KMS-11 (cell line): ENCODE results near the gene FAM117A.

Experiments used
- H2AFZ ChIP-seq: fragments of 200-600 bp; sonication (generic); 2 replicates; pipeline ENCODE4 v1.6.1; 2016; ENCODE audit warnings: antibody characterized with exemption, mixed run types, low read depth
- H3K27ac ChIP-seq: fragments of 200-600 bp; sonication (generic); 2 replicates; pipeline ENCODE4 v1.6.1; 2016; ENCODE audit warnings: mild to moderate bottlenecking, mixed run types
- H3K27me3 ChIP-seq: fragments of 200-600 bp; sonication (generic); 2 replicates; pipeline ENCODE4 v1.6.1; 2017; ENCODE audit warnings: mild to moderate bottlenecking, low read depth, mixed run types, moderate library complexity; ENCODE audit not compliant: insufficient read depth
- H3K36me3 ChIP-seq: fragments of 200-600 bp; sonication (generic); 2 replicates; pipeline ENCODE4 v1.6.1; 2017; ENCODE audit warnings: mild to moderate bottlenecking, mixed run types; ENCODE audit not compliant: insufficient read depth
- H3K4me1 ChIP-seq: fragments of 200-600 bp; sonication (generic); 2 replicates; pipeline ENCODE4 v1.6.1; 2016; ENCODE audit warnings: mild to moderate bottlenecking, low read depth, mixed run types; ENCODE audit not compliant: poor library complexity, severe bottlenecking
- H3K4me2 ChIP-seq: fragments of 200-600 bp; sonication (generic); 2 replicates; pipeline ENCODE4 v1.7.0; 2016; ENCODE audit warnings: mild to moderate bottlenecking, mixed run types
- H3K4me3 ChIP-seq: fragments of 200-600 bp; sonication (generic); IDR thresholded peaks from 2 replicates; pipeline ENCODE4 v1.6.1; 2017; ENCODE audit warnings: low read depth, low read length, mixed read lengths; ENCODE audit not compliant: insufficient read depth
- H3K79me2 ChIP-seq: fragments of 200-600 bp; sonication (generic); 2 replicates; pipeline ENCODE4 v1.6.1; 2016; ENCODE audit warnings: low read depth, mixed run types; ENCODE audit not compliant: insufficient read depth
- H3K9ac ChIP-seq: fragments of 200-600 bp; sonication (generic); 2 replicates; pipeline ENCODE4 v1.6.1; 2016; ENCODE audit warnings: mild to moderate bottlenecking, mixed run types
- H4K20me1 ChIP-seq: fragments of 200-600 bp; sonication (generic); 2 replicates; pipeline ENCODE4 v1.6.1; 2016; ENCODE audit warnings: mild to moderate bottlenecking, mixed run types; ENCODE audit not compliant: insufficient read depth
- TF ChIP-seq, protein P1 (sequence below): fragments of 200-600 bp; sonication (generic); conservative IDR thresholded peaks from 2 replicates; pipeline ENCODE4 v1.6.1; 2017; ENCODE audit warnings: low read depth, mild to moderate bottlenecking, antibody characterized with exemption, low read length, moderate library complexity, mixed read lengths

FAM117A gene

GRCh38 chr17:49752508-49752907 is 11.4 kb downstream of the FAM117A start:
- H3K27me3 ChIP-seq = no peaks in the 10 kb centered on the region
- H2AFZ ChIP-seq = no peak overlapping the region
- H3K79me2 ChIP-seq = peaks cover 87% of the 10 kb centered on the region
- no peak overlapping the region for H3K27ac ChIP-seq
- H3K4me2 ChIP-seq = no peak overlapping the region; the same call in 1 of the 2 replicates
- H3K36me3 ChIP-seq = no peaks in the 10 kb centered on the region
- peaks cover 98% of the 10 kb centered on the region for H3K4me1 ChIP-seq
- TF ChIP-seq, protein P1, sequence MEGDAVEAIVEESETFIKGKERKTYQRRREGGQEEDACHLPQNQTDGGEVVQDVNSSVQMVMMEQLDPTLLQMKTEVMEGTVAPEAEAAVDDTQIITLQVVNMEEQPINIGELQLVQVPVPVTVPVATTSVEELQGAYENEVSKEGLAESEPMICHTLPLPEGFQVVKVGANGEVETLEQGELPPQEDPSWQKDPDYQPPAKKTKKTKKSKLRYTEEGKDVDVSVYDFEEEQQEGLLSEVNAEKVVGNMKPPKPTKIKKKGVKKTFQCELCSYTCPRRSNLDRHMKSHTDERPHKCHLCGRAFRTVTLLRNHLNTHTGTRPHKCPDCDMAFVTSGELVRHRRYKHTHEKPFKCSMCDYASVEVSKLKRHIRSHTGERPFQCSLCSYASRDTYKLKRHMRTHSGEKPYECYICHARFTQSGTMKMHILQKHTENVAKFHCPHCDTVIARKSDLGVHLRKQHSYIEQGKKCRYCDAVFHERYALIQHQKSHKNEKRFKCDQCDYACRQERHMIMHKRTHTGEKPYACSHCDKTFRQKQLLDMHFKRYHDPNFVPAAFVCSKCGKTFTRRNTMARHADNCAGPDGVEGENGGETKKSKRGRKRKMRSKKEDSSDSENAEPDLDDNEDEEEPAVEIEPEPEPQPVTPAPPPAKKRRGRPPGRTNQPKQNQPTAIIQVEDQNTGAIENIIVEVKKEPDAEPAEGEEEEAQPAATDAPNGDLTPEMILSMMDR = no peak
- H3K4me3 ChIP-seq = no peak overlapping the region
- no peaks in the 10 kb centered on the region for H4K20me1 ChIP-seq
- H3K9ac ChIP-seq = no peak overlapping the region

DNA sequence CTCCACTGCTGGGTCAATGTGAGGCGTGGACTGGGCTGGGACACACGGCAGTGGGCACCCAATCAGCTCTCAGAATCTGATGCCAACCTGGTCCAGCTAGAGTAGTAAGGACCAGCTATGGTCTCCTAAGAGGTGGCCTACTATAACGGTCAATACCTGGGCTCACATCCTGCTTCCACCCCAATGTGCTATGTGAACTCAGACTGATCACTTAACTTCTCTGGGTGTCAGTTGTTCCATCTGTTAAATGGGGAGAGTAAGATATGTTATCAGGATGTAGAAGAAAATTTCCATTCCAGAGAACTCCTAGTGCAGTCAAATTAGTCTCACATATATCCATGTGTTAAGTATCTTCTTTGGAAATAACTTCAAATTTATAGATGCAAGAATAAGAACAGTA is 14.2 kb downstream of the FAM117A start:
- H3K36me3 ChIP-seq = no peaks in the 10 kb centered on the region
- H3K27me3 ChIP-seq = no peaks in the 10 kb centered on the region
- H3K9ac ChIP-seq = peak overlapping the region; percentile 61; the same call in 1 of the 2 replicates
- H3K27ac ChIP-seq = peak overlapping the region; percentile 94
- peaks cover 87% of the 10 kb centered on the region for H3K79me2 ChIP-seq
- H3K4me3 ChIP-seq = no peak overlapping the region
- peak overlapping the region; percentile 98 for H3K4me2 ChIP-seq
- peaks cover 97% of the 10 kb centered on the region for H3K4me1 ChIP-seq
- TF ChIP-seq, protein P1 = no peak
- no peak overlapping the region for H2AFZ ChIP-seq
- no peaks in the 10 kb centered on the region for H4K20me1 ChIP-seq

DNA sequence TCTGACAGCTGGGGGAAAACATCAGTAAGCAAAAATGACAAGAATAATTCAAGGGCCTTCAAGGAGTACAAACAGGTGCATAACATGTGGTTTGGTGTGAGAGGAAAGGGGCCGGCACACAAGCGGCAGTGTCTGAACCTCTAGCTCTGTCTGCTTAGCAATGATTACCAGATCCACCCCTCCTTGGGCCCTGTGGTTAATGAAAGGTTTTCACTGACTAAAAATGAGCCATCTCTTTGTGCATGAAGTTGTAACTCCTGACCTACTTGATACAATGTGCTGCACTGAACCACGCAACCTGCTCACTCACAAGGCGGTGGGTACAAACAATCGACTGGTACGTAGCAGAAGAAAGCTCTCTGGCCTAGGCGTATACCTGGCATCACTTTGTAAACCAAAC is 15.1 kb downstream of the FAM117A start:
- H3K4me1 ChIP-seq = peaks cover 97% of the 10 kb centered on the region
- H2AFZ ChIP-seq = no peak overlapping the region
- peaks cover 87% of the 10 kb centered on the region for H3K79me2 ChIP-seq
- no peaks in the 10 kb centered on the region for H3K36me3 ChIP-seq
- no peaks in the 10 kb centered on the region for H3K27me3 ChIP-seq
- peak overlapping the region; percentile 61 for H3K9ac ChIP-seq
- peak overlapping the region; percentile 94 for H3K27ac ChIP-seq
- H3K4me2 ChIP-seq = peak overlapping the region; percentile 98
- H4K20me1 ChIP-seq = no peaks in the 10 kb centered on the region
- H3K4me3 ChIP-seq = no peak overlapping the region
- TF ChIP-seq, protein P1 = no peak

- Histone ChIP-seq H2AFZ (no peak overlapping the region), H3K4me2 (peak overlapping the region; percentile 98), H4K20me1 (no peaks in the 10 kb centered on the region), H3K9ac (peak overlapping the region; percentile 61; the same call in 1 of the 2 replicates), H3K36me3 (no peaks in the 10 kb centered on the region), H3K27ac (peak overlapping the region; percentile 94), H3K4me1 (peaks cover 97% of the 10 kb centered on the region), H3K79me2 (peaks cover 87% of the 10 kb centered on the region), H3K4me3 (no peak overlapping the region), H3K27me3 (no peaks in the 10 kb centered on the region)
- TF ChIP-seq, protein P1 = no peak
These were observed 15.7 kb downstream of the FAM117A start for GRCh38 chr17:49748223-49748622.
